ENCODE data around the gene SMIM31.

SMIM31 gene

DNA sequence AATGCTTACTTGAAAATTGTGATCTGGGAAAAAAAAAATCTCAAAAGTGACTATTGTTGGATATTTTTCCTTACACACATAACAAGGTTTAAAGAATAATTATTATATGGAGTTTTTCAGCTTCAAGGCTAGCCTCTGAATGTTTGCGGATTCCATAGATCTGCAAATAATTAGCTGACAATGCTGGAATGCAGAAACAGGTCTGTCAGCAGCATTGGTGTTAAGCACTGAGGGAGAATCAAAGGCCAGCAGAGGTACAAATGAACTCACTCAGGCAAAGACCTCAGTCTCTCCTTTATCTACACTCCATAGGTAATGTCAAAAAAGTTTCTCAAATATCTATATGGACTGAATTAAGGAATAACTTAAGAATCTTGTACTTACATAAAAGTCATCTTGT lies 35.1 kb downstream of the SMIM31 start:
- no peak for DNase-seq (ENCODE audit: low spot score)

DNA sequence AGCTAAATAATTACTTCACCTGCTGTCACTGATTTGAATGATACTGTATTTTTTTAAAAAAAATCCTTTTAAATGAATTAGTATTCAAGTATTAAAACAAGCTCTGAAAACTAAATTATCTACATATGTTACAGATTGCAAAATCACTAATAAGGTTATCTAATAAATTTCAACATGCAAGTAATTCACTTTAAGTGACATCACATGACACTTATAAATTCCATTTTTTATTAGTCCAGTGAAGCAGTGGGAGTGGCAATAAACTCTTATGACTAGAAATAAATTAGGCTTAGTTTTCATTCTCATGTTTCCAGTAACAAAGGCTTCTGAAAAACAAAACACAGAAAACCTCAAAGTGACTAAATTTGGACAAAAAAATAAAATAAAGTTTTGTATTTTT lies 36.3 kb downstream of the SMIM31 start:
- DNase-seq (ENCODE audit: low spot score) = no peak

DNA sequence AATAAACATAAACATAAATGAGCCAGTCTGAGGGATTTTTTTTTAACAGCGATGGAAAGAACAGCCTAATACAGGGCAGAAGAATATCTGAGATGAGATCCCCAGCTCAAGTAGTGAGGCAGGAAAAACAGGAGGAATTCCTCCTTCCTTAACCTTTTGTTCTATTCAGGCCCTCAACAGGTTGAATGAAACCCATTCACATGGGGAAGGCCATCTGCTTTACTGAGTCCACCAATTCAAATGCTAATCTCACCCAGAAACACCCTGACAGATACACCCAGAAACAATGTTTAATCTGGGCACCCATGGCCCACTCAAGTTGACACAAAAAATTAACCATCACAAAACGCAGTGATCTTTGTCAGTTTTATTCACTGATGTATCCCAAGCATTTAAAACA lies 45.5 kb downstream of the SMIM31 start:
- no peak for DNase-seq (ENCODE audit: low spot score)

DNA sequence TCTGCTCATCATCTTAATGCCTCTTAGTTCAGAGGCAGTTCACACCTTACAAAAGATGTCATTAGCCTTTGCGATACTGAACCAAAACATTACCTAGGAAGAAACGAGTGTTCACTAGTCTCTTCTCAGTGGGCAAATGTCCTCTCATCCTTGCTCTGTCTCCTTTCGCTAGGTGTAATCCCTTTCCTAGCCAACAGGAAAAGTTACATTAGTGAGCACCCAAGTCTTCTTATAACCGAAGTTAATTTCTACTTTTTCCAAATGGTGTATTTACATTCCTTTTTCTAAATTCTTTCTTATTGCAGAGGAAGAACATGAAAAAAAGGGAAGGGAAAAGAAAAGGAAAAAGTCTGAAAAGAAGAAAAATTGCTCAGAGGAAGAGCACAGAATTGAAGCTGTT lies 46.9 kb downstream of the SMIM31 start:
- DNase-seq (ENCODE audit: low spot score) = no peak

DNA sequence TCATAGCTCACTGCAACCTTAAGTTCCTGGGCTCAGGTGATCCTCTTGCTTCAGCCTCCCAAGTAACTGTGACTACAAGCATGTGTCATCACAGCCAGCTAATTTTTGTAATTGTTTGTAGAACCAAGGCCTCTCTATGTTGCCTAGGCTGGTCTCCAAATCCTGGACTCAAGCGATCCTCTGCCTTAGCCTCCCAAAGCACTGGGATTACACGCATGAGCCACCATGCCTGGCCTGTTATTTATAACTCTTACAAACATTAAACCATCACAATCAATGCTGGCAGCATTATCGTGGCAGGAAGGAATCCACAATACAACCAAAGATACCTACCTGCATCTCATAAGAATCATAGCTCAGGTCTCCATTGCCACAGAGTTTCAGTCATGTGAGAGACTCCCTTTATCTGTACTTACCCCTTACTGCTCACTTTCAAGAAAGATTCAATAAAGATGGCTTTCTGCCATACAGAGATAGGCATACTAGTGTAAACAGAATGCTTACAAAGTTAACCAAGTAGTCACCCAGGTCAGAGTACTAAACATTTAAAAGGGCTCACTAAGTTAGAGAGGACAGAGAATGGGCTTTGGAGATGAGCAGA lies 48.5 kb downstream of the SMIM31 start:
- no peak for DNase-seq (ENCODE audit: low spot score)

DNA sequence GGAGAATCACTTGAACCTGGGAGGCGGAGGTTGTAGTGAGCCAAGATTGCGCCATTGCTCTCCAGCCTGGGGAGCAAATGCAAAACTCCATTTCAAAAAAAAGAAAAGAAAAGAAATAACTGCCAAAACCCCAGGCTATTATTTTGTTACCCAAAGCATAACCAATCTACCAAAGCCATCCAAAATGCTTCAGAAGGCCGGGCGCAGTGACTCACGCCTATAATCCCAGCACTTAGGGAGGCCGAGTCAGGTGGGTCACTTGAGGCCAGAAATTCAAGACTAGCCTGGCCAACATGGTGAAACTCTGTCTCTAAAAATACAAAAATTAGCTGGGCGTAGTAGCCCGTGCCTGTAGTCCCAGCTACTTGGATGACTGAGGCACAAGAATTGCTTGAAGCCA lies 49.8 kb downstream of the SMIM31 start:
- no peak for DNase-seq (ENCODE audit: low spot score)

DNA sequence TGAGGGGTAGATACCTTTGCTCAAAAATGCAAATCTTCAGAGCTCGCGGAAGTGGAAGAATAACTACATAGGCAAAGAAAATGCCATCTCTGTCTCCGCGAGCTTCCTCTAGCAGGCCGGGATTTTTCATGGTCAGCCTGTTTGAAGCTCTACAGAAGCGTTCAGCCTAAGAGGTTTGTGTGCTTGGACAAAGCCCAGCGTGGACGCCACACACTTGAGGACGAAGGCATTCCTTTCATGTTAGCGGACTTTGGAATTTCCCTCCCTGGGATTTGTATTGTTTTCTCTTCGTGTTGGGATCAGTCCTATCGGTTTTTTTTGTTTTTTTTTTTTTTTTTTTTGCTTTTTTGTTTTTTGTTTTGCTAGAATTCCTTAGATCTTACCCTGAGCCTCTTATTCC lies 53.7 kb downstream of the SMIM31 start:
- DNase-seq (ENCODE audit: low spot score) = no peak

DNA sequence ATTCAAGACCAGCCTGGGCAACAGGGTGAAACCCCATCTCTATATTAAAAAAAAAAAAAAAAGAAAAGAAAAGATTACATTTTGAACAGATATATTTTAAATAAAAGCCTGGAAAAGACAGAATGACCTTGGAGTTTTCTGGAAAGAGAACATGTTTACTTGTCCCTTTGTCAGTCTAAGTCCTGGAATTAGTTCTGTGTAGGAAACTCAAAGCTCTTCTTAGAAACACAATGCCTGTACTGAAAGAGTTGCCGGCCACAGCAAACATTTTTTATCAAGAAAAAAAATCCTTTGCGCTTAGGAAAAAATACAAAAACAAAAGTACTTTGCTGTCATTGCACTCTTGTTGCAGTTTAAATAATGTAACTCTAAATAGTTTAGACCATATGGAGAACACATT lies 59.6 kb downstream of the SMIM31 start:
- DNase-seq (ENCODE audit: low spot score) = no peak

DNA sequence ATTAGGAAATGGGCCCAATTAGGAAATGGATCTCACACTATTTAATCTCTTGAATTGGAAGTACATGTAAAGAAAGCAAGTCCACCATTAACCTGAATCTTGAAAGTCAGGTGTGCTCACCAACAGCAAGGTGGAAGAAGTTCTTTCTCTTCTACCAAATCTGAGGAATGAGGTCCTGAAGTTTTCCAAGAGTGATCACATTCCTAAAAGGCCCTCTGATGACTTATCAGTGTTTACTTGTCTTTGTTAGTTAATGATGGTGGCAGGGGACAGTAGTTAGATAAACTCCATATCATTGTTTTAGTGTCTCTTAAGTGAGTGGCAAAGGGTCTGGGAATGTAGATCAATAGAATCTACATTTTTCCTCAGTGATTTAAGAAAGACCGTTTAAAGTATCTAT lies 61.8 kb downstream of the SMIM31 start:
- no peak for DNase-seq (ENCODE audit: low spot score)

DNA sequence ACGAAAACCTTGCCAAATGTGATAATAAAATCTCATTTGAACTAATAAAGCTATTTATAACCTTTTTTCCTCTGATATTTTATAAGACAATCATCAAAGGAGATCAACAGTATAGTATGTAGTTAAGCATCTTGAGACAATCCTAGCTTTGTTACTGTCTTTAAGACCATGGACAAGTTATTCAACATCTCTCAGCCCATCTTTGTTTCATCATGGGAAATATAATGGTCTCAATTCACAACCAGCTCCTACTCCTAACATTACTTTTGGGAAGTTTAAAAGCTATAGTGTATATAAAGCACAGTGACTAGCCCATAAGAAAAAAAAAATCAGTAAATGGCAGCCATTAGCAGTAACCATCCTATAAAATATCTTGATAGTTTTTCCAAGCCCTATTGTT lies 65.4 kb downstream of the SMIM31 start:
- no peak for DNase-seq (ENCODE audit: low spot score)

DNA sequence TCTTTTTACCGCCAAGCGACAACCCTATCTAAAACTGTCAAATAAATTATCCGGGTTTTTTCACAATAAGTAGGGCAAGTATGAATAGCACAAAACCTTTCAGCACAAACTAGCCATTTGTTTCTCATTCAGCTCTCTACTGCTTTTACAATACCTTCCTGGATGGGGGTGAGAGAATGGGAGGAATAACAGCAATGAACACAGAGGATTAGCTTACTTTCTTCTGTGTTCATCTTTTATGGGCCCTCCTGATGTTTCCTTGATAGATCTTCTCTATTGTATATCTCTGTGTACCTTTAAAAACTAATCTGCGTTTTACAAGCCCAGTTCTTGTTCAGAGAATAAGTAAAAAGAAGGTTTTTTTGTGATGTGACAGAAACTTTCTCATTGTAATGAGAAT lies 67.8 kb downstream of the SMIM31 start:
- DNase-seq (ENCODE audit: low spot score) = no peak

DNA sequence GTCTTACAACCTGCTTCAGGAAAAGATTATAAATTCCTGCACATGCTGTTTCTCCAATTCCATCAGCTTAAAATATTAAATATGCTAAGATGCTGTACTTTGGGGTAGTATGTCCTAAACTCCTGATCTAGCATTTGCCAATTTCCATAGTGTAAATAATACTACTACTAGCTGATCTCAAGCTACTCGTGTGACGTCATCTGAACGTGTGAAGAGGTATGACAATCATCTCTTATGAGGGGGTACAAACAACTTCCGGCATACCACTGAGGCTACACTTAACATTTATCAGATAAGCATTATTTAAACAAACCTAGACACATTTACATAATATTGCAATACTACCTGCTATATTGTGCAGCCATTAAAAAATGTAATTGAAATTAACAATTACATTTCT lies 70.7 kb downstream of the SMIM31 start:
- DNase-seq (ENCODE audit: low spot score) = no peak

DNA sequence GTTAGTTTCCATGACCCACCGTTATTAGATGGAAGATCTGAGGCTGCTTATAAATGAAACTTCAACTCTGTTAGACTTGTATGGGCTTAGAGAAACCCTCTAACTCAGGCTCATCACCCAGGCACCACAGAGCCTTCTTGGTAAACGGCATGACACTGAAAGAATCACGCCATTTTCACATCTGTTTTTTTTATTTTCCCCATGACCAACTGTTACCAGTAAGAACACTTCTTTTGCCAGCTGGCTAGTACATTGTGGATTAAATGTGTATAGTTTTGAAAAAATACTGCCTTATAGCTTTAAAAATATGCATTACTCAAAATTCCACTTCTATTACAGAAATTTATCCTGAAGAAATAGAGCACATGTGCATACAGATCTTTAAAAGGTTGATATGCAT lies 75.0 kb downstream of the SMIM31 start:
- no peak for DNase-seq (ENCODE audit: low spot score)

DNA sequence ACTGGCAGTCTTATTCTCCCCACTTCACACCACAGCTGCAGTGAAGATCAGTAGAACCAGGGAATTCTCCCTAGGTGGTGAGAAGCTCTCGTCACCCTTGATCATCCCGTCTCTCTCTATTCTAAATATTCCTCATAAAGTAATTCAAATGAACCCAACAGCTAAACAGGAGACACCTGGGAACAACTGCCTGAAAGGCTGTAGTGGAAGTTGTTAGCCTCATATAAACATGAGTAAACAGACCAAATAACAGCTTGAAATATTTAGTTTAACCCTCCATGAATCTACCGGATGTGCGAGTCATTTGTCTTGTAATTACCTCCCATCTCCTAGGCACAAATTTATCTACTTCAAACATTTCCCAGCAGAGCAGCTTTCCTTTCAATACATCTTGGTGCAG lies 92.6 kb downstream of the SMIM31 start:
- DNase-seq (ENCODE audit: low spot score) = no peak

DNA sequence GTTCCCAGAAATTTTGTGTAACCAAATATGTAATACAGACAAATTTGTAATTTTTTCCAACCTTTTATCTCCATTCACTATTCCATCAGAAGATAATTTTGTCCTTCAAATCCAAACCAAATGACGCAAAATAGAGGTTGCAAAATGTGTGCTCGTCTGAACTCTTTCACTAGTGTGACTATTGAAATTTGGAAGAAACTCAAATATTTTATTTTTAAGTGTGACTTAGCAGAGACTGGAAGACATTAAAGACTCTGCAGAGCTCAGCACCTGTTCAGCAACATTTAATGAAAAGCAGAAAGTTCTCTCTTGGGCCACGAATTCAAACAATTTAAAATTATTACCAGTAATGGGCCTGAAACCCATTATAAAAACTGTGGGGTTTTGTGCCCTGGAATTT lies 93.1 kb downstream of the SMIM31 start:
- no peak for DNase-seq (ENCODE audit: low spot score)

DNA sequence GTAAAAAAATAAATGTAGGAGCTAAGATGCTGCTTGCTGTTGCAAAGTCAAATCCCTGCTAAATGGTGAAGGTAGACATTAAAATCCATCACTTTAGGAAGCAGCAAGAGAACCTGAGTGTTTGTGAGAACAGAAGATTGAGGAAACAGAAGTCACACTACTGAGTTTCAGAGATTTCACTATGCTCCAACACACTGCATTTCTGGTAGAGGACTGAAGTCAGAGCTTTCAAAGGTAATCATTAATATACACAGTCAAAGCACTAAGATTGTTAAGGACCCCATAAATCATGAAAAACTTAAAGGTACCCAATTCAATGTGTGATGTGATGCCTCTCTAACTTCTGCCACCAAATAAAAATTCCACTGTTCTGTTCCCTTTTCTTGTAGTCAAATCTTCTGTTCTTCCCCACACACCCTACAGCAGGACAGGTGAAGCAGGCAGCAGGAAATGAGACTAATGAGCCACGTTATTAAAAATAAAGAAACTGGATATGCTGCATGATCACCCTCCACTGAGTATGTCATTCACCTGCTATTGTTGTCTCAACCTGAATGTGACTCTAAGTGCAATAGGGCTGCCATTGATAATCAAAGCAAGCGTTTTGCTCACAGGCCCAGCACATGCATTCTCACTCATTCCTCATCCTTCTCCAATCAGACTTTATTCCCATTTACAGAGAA lies 94.2 kb downstream of the SMIM31 start:
- no peak for DNase-seq (ENCODE audit: low spot score)

Data from left forelimb (tissue), 1 donor.